GM12878 (cell line): ENCODE data around the gene SLC5A11. TPM values are rescaled to one million over a fixed set of nuclear protein-coding genes. Genes with fewer than 3 reads are reported as not detected.

Experiments used
- ATAC-seq: fragments of 200-7000 bp; cut with Tn5 transposase; 3 replicates; pipeline ENCODE4 v1.9.1; 2020; ENCODE audit warnings: mild to moderate bottlenecking, moderate library complexity
- BruUV-seq: library from RNA; stranded (reverse); fragments of 400-500 nt; replicated peaks from 2 replicates; lab custom pipeline; 2021; lab: Mats Ljungman, UMichigan
- CTCF ChIA-PET: fragments of 300-600 bp; sonication (Branson Sonifier 250); formaldehyde crosslinking; extraction: SDS; loops from one replicate; lab custom pipeline; 2021; ENCODE audit warnings: inconsistent platforms; lab: Yijun Ruan, JAX
- POLR2A ChIA-PET: fragments of 350-600 bp; formaldehyde crosslinking; extraction: SDS; loops from one replicate; lab custom pipeline; 2021; ENCODE audit warnings: inconsistent platforms; lab: Charles Lee
- RAD21 ChIA-PET: fragments of 300-600 bp; sonication (Branson Sonifier 250); formaldehyde crosslinking; loops from one replicate; lab custom pipeline; 2023; ENCODE audit warnings: antibody characterized with exemption; ENCODE audit not compliant: unreplicated experiment; lab: Charles Lee
- SMC1A ChIA-PET: fragments of 300-600 bp; sonication (Branson Sonifier 250); formaldehyde crosslinking; loops from one replicate; lab custom pipeline; 2023; ENCODE audit not compliant: unreplicated experiment, uncharacterized antibody; lab: Charles Lee
- DNase-seq: peaks from one replicate; pipeline ENCODE4 v3.0.0-alpha.2; 2011; ENCODE audit warnings: low read depth, low spot score
- FAIRE-seq: peaks from 3 replicates; lab custom pipeline; 2011; peaks lifted over from hg19 to GRCh38; lab: Jason Lieb, UNC
- H2AFZ ChIP-seq: 2 replicates; pipeline ENCODE4 v1.6.0; 2011; ENCODE audit warnings: low read depth, low read length, control low read depth; ENCODE audit not compliant: control insufficient read depth
- H3K27ac ChIP-seq: 2 replicates; pipeline ENCODE4 v1.5.1; 2011; ENCODE audit warnings: control low read depth; ENCODE audit not compliant: control insufficient read depth, insufficient read depth
- H3K27me3 ChIP-seq, 2 experiments: replicated peaks in 1 of 2; 2 replicates each; pipeline versions ENCODE4 v1.6.0 to v1.6.1; 2011; ENCODE audit warnings: low read length in 1 of 2; ENCODE audit not compliant: control insufficient read depth in 2 of 2, insufficient read depth in 2 of 2
- H3K36me3 ChIP-seq, 2 experiments: 2 replicates each; pipeline ENCODE4 v1.5.1; 2011; ENCODE audit warnings: low read length in 1 of 2; ENCODE audit not compliant: control insufficient read depth in 2 of 2, insufficient read depth in 2 of 2
- H3K4me1 ChIP-seq: 2 replicates; pipeline ENCODE4 v1.6.1; 2011; ENCODE audit warnings: mild to moderate bottlenecking, low read length, moderate library complexity, mixed read lengths; ENCODE audit not compliant: control insufficient read depth, insufficient read depth
- H3K4me2 ChIP-seq: 2 replicates; pipeline ENCODE4 v1.6.0; 2011; ENCODE audit warnings: control low read depth; ENCODE audit not compliant: control insufficient read depth, insufficient read depth
- H3K4me3 ChIP-seq: fragments of 200-600 bp; sonication (generic); 2 replicates; pipeline ENCODE4 v1.5.1; 2016
- H3K79me2 ChIP-seq: 2 replicates; pipeline ENCODE4 v1.6.0; 2011; ENCODE audit warnings: low read length; ENCODE audit not compliant: control insufficient read depth, insufficient read depth
- H3K9ac ChIP-seq: 2 replicates; pipeline ENCODE4 v1.8.0; 2011; ENCODE audit warnings: low read length, control low read depth, mixed read lengths; ENCODE audit not compliant: control insufficient read depth, insufficient read depth
- H3K9me3 ChIP-seq: replicated peaks from 3 replicates; pipeline ENCODE4 v1.5.1; 2011; ENCODE audit warnings: mild to moderate bottlenecking, low read length; ENCODE audit not compliant: control insufficient read depth, insufficient read depth
- H4K20me1 ChIP-seq: 2 replicates; pipeline ENCODE4 v1.6.0; 2011; ENCODE audit not compliant: control insufficient read depth, insufficient read depth
- BRCA1 ChIP-seq: IDR thresholded peaks from 2 replicates; pipeline ENCODE4 v1.6.1; 2011; ENCODE audit warnings: low read depth, low read length, improper control_type of control experiment
- FOS ChIP-seq: IDR thresholded peaks from 3 replicates; pipeline ENCODE4 v1.6.1; 2011; ENCODE audit warnings: borderline replicate concordance; ENCODE audit not compliant: insufficient read length; ENCODE audit errors: extremely low read depth
- SMARCA5 ChIP-seq: fragments of 450-650 bp; IDR thresholded peaks from 2 replicates; pipeline ENCODE4 v1.6.1; 2017; ENCODE audit warnings: mild to moderate bottlenecking
- ZZZ3 ChIP-seq: IDR thresholded peaks from 2 replicates; pipeline ENCODE4 v1.6.1; 2011; ENCODE audit warnings: low read depth; ENCODE audit not compliant: control insufficient read depth, insufficient read length
- in situ Hi-C: fragments of 300-500 bp; cut with MboI; formaldehyde crosslinking; loops from 9 replicates; pipeline ENCODE4 v1.14.3; 2018; ENCODE audit warnings: mixed read lengths
- intact Hi-C: fragments of 100-400 bp; cut with micrococcal nuclease; formaldehyde crosslinking; loops from one replicate; pipeline ENCODE4 v1.14.2; 2022; ENCODE audit not compliant: unreplicated experiment
- polyA plus RNA-seq, 11 experiments: library from polyadenylated mRNA; depleted of rRNA in 4 of 11; unstranded in 6 of 11; stranded (reverse) in 5 of 11; fragments of >200 nt; fragmentation: Nextera tagmentation in 4 of 11; fragmentation: Illumina TruSeq in 1 of 11; extraction: Ambion mirVana in 4 of 11; extraction: Trizol in 1 of 11; gene quantifications; 1 replicate in 1 of 11; 2 replicates in 10 of 11; pipeline versions ENCODE4 v1.2.1 to v1.2.3, GENCODE V29; 2011 to 2016; ENCODE audit warnings: inconsistent platforms in 2 of 11, missing spikeins in 2 of 11, low read depth in 1 of 11
- total RNA-seq, 4 experiments: library from RNA; depleted of rRNA in 3 of 4; stranded (reverse); fragments of >200 nt in 3 of 4; fragmentation: Illumina TruSeq in 1 of 4; extraction: Trizol in 1 of 4; gene quantifications; 2 replicates each; pipeline versions ENCODE4 v1.2.1 to v1.2.3, GENCODE V29; 2013 to 2021
- TF ChIP-seq, protein P1 (sequence below): fragments of 450-650 bp; IDR thresholded peaks from 2 replicates; pipeline ENCODE4 v1.6.1; 2018; ENCODE audit warnings: borderline replicate concordance, mild to moderate bottlenecking; ENCODE audit not compliant: partially characterized antibody
- TF ChIP-seq, protein P2 (sequence below): fragments of 450-650 bp; conservative IDR thresholded peaks from 2 replicates; pipeline ENCODE4 v1.6.1; 2017; ENCODE audit warnings: mild to moderate bottlenecking, moderate library complexity

SLC5A11 gene
- total and polyA plus RNA-seq, 10 of the 15 experiments (the other 5 are each of a cell fraction or from before 2014, with no cell fraction given): 0.10 TPM; not detected in 9

DNA sequence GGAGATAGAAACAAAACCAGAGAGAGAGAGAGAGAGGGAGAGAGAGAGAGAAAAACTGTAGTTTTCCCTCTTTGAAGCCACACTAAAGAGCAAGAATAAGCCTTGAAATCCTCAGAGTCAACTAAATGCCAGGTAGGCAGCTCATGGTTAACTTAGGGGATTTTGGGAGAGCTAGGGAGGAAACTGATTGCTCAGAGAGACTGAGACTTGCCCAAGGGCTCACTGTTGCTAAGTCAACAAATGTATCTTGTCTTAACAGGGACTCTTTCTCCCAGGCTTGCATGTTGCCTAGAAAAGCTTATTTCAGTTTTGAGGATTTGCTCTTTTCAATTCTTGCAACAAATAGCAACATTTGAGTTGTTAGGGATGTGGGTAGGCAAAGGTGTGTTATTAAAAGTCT lies 4.5 kb upstream of the SLC5A11 start:
- intact Hi-C loops (no loop called here), in situ Hi-C loops (no loop called here)
- Histone ChIP-seq H2AFZ (no peak overlapping the region), H3K9ac (no peak overlapping the region), H4K20me1 (no peaks in the 10 kb centered on the region), H3K36me3 (no peaks in the 10 kb centered on the region), H3K27me3 (no peaks in the 10 kb centered on the region), H3K4me1 (no peaks in the 10 kb centered on the region), H3K4me2 (no peak overlapping the region), H3K27ac (no peak overlapping the region), H3K79me2 (no peaks in the 10 kb centered on the region), H3K9me3 (no peaks in the 10 kb centered on the region), H3K4me3 (no peak overlapping the region)
- ChIA-PET CTCF (no interaction called here), SMC1A (interaction anchor here (0.6 to 1.2 kb wide), 3 partner anchors 9 to 325 kb away, joined by 3 read pairs; partner anchors contain the start of gene LCMT1), RAD21 (no interaction called here), POLR2A (no interaction called here)
- ATAC-seq: no peak
- TF ChIP-seq, protein P1, sequence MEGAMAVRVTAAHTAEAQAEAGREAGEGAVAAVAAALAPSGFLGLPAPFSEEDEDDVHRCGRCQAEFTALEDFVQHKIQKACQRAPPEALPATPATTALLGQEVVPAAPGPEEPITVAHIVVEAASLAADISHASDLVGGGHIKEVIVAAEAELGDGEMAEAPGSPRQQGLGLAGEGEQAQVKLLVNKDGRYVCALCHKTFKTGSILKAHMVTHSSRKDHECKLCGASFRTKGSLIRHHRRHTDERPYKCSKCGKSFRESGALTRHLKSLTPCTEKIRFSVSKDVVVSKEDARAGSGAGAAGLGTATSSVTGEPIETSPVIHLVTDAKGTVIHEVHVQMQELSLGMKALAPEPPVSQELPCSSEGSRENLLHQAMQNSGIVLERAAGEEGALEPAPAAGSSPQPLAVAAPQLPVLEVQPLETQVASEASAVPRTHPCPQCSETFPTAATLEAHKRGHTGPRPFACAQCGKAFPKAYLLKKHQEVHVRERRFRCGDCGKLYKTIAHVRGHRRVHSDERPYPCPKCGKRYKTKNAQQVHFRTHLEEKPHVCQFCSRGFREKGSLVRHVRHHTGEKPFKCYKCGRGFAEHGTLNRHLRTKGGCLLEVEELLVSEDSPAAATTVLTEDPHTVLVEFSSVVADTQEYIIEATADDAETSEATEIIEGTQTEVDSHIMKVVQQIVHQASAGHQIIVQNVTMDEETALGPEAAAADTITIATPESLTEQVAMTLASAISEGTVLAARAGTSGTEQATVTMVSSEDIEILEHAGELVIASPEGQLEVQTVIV: no peak
- TF ChIP-seq FOS (no peak), BRCA1 (no peak), SMARCA5 (no peak), ZZZ3 (no peak)
- TF ChIP-seq, protein P2, sequence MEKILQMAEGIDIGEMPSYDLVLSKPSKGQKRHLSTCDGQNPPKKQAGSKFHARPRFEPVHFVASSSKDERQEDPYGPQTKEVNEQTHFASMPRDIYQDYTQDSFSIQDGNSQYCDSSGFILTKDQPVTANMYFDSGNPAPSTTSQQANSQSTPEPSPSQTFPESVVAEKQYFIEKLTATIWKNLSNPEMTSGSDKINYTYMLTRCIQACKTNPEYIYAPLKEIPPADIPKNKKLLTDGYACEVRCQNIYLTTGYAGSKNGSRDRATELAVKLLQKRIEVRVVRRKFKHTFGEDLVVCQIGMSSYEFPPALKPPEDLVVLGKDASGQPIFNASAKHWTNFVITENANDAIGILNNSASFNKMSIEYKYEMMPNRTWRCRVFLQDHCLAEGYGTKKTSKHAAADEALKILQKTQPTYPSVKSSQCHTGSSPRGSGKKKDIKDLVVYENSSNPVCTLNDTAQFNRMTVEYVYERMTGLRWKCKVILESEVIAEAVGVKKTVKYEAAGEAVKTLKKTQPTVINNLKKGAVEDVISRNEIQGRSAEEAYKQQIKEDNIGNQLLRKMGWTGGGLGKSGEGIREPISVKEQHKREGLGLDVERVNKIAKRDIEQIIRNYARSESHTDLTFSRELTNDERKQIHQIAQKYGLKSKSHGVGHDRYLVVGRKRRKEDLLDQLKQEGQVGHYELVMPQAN: no peak
- DNase-seq: no peak
- no TSS peak for BruUV-seq
- no peak for FAIRE-seq
